HG03571 (cell line): ENCODE results near the gene CHID1.

ENCODE experiments used
- ATAC-seq: cut with Tn5 transposase; IDR thresholded peaks from one replicate; pipeline ENCODE4 v1.9.1; 2021; ENCODE audit not compliant: unreplicated experiment

CHID1 gene

DNA sequence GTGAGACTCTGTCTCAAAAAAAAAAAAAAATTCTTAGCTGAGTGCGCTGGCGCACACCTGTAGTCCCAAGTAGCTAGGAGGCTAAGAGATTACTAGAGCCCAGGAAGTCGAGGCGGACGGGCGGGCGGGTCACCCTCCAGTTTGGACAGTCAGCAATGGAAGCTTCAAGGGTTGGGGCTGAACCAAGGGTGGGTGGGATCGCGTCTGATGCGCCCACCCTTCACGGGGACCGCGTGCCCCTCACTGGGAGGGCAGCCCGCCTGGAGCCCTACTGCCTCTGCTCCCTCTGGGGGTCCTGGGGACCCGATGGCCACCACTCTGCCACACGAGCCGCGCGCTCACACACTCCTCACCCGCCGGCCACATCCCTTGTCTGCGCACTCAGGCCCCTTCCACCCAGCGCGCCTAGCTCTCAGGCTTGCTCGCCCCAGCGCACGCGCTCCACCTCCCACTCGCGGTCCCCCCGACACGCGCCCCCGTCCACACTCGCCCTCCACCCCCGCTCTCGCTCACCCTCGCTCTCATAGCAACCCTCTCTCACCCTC, 494 bp downstream of the CHID1 start:
- no peak for ATAC-seq

DNA sequence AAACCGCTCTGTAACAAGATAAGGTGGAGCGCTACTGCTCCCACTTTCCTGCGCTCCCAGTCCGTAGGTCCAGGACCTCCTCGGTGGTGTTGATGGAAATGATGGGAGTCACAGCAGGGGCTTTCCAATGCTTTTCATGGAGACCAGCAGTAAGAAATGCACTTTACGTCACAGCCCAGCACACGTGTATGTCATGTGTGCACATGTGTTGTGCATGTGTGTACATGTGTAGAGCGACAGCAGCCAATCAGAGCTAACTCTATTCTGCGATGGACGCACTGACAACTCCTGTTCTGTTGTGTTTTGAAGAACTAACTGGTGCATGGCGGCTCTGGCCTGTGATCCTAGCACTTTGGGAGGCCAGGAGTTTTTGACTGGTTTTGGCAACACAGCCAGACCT, 1.2 kb downstream of the CHID1 start:
- ATAC-seq, result no peak

DNA sequence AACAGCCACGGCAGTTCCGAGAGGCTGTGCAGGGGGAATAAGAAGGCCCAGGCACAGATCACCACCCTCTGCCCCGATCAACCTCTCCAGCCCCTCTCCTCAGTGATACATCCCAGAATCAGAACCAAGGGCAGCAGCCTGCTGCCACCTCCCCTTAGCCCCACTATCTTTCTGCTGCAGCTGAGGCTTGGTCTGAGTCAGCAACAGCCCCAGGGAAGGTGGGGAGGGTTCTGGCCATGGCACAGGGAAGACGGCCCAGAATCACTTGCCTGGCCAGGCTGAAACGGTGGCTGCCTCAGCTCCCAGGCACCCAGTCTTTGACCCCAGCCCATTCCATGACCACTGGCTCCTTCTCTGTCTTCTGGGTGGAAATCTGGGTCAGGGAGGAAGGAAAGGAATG, 2.3 kb downstream of the CHID1 start:
- no peak for ATAC-seq

DNA sequence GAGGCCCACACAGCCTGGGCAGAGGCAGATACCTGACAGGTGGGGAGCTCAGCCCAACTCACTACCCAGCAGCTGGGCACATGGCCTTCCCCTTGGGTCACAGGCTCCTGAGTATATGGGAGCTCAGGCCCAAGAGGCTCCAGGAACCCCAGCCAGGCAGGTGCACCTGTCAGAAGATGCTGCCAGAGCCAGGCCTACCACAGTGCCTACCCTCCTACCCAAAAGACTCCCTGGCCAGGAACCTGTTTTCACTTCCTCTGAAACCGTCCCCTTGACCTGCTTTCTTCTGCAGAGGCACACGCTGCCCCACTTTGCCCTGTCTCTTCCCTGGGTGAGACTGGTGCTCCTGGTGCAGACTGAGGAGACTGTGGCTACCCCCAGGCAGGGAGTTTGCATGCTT, 2.9 kb downstream of the CHID1 start:
- no peak for ATAC-seq

DNA sequence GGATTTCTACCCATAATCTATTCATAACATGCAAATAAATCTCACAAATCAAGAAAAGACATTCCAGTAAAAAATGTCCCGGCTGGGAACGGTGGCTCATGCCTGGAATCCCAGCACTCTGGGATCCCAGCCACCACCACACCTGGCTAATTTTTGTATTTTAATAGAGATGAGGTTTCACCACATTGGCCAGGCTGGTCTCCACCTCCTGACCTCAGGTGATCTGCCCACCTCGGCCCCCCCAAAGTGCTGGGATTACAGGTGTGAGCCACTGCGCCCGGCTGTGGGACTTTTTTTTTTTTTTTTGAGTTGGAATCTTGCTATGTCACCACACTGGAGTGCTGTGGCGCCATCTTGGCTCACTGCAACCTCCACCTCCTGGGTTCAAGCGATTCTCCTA, 4.7 kb downstream of the CHID1 start:
- no peak for ATAC-seq

DNA sequence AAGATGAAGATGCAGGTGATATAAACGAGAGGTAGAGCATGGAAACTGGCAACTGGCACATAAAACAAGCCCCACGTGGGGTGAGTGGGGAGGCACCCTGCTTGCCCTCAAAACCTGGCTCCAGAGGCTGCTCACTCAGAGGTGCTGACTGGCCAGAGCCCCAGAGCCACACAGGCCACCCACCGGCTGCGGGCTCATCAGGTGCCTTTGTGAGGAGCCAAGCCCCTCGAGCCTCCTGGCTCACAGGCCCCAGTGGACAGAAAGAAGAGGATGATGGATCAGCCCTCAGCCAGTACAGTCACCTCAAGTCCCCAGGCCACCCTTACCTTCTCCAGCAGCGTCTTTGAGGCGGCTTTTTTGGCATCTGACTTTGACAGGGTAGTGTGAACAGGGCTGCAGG, 6.2 kb downstream of the CHID1 start:
- ATAC-seq, result no peak

DNA sequence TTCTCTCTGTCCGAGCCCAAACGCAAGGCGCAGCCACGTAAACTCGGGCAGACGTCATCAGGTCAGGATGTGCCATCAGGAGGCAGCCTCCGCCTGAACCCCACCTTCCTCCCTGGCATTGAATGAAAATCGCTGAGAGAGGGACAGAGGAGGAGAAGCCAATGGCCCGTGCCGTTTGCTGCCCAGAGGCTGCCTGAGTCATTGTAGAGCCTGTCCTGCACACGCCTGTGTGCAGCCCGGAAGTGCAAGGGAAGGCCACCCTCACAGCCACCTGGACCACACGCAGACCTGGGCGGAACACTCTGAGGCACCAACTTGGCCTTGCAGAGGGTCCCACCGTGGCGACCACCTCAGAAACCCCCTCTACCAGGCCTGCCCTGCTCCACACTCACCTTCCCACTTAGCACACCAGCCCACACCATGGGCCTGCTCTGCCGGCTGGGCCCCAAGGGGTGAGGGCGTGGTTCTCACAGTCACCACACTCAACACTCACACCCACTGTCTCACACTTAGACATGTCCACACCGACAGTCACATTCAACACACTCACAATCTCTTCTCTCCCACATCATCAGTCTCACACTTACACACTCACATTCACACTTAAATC, 9.1 kb downstream of the CHID1 start:
- no peak for ATAC-seq

DNA sequence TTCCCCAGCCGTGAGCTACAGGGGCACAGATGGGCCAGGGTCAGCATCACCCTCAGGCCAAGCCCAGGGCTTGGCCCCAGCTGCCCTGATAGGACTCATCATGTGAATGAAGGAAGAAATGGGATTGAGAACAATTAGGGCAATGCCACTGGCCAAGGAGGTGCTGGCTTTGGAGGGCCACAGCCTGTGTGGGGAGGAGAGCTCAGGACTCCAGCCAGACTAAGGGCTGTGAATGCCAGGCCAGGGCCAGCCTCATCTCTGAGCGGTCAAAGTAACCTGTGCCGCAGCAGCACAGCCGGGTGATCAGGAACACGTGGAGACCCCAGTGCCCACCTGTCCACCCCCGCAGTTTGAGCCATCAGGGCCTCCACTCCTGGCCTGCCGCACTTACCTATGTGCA, 10.1 kb downstream of the CHID1 start:
- no peak for ATAC-seq

DNA sequence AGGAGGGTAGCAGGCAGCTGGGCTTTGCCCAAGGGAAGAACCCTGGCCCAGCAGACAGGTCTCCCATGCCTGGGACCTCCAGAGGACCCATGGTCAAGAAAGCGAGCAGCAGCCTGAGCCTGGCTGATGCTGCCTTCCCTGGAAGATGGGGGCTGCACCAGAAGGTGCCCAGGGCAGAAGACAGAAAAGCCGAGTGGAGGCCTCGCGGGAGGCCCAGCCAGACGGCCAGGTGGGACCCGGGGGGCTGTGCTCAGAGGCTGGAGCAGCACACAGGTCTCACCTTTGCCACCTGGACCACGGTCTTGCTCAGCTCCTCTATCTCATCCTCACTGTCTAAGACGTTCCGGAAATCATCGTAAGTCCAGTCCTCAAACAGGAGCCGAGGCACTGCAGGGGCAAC, 10.9 kb downstream of the CHID1 start:
- ATAC-seq, result no peak

DNA sequence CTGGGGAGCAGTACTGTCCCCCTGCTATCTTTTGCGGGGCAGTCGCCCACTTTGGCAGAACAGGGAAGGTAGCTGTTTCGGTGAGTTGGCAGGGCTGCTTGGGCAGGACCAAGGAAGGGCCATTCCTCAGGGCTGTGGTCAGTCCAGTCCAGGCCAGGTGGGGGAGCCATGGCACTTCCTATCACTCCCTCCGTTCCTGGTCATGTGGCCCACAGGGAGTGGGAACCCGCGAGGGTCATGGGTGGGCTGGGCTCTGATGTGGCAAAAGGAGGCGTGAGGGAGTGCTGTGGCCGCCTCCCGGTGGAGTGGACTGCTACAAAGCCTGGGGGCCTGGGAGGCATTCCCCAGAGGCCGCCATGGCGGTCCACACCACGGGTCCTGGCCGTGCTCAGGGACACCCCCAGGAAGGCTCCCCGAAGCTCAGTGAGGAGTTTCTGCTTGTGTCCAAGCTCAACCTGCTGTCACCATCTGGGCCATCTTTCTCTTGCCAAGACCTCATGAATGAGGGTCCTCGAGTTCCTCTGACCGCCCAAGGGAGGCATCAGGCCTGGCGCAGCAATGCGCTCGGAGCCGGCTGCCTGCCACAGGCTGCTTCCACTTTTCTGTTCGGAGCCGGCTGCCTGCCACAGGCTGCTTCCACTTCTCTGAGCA, 11.9 kb downstream of the CHID1 start:
- ATAC-seq, result no peak

DNA sequence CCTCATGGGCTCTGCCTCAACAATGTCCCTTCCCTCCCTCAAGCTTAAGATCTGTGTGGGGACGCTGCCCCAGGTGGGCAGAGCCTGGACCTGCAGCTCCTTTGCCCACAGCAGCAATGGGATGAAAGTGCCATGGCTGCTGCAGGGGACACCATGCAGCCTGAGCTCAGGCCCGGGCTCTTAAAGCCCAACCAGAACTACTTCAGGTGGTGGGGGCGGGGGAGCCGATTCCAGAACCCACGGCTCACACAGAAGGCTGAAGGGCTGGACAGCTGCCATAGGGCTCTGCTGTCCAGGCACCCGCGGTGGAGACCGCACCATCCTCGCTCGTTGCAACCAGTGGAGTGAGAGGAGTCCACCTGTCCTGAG, 12.5 kb downstream of the CHID1 start:
- ATAC-seq, result no peak

DNA sequence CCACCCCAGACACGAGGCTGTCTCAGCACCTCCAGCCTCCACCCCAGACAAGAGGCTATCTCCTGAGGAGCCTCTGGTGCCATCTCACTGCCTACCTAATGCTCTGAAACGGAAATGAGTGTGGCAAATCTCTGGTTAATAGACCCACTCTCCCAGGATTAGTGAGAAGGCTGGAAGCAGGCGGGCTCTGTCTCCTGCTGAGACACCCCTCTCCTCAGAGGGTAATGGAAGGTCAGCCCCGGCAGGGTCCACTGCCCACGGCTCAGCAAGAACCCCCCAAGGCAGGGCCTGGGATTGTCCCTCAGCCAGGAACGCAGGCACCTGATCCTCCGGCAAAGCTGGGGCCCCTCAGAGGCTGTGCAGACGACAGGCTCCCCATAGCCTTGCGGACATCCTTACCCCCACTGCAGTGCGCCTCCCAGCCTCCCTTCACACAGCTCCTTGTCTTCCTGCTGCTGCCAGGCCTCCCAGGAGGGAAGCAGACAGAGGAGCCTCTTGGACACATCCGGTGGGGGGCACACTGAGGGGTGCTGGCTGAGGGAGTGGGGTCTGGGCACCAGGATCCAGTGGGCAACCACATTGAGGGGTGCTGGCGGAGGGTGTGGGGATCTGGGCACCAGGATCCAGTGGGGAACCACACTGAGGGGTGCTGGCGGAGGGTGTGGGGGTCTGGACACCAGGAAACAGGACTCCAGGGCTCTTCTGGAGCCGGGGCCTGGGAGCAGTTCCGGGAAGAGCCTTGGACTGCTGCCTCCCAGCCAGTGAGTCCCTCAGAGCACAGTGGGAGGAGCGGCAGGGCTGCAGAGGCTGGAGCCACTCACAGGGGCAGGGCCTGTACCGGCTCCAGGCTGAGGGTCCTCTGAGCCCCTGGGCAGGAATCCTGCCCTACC, 13.1 kb downstream of the CHID1 start:
- no peak for ATAC-seq

DNA sequence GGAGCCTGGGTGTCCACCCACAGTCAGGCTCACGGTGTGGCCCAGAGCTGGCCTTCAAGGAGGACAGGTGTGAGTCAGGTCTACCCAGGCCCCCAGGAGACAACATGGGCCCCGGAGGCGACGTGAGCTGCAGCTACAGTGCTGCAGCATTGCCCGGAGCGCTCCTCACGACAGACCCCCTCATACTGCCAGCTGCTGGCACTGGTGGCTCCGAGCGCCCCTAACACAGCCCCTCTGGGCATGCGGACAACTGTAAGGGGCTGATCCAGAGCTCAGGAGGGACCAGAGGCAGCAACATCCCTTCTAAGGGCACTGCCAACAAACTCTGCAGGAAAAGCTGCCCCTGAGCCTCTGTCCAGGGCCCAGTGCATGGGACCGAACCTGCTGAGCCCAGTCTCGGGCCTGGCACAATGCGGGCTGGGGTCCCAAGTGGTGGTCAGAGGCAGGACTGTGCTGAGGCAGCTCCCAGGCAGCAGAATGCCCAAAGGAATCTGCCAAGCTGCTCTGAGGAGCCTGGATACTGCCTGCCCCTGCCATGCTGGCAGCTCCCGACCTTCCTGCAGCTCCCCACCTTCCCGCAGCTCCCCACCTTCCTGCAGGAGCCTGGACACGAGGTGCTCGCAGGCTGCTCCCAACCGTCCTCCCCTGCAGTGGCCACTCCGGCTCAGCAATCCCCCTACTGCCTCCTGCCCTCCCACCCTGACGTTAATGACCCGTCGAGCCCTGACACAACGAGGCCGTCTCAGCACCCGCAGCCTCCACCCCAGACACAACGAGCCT, 15.1 kb downstream of the CHID1 start:
- ATAC-seq, result no peak

DNA sequence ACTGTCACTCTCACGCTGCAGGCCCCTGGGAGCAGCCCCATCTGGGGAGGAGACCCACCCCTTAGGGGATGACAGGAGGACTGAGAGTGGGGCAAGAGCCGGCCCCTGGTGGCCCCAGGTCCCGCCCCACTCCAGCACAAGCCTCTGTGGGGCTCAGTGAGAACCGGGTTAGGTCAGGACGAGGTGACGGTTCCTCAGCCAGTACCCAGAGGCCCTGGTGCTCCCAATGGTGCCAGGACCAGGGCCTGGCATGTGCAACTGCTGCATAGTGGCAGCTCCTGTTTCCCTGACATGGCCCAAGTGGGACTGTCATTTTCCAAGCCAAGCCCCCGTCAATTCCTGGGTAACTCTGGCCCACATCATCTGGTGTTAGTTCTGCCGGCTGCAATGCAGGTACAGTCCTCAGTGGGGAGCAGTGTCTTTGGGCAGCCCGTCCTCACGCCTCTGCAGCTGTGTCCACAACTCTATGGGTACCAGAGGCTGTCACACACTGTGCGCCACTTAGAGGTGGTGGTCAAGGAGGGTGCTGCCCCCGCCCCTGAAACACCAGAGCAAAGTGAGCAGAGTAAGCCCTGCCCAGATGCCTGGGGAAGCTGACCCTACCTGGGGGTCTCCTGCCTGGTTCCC, 15.9 kb downstream of the CHID1 start:
- ATAC-seq, result no peak

DNA sequence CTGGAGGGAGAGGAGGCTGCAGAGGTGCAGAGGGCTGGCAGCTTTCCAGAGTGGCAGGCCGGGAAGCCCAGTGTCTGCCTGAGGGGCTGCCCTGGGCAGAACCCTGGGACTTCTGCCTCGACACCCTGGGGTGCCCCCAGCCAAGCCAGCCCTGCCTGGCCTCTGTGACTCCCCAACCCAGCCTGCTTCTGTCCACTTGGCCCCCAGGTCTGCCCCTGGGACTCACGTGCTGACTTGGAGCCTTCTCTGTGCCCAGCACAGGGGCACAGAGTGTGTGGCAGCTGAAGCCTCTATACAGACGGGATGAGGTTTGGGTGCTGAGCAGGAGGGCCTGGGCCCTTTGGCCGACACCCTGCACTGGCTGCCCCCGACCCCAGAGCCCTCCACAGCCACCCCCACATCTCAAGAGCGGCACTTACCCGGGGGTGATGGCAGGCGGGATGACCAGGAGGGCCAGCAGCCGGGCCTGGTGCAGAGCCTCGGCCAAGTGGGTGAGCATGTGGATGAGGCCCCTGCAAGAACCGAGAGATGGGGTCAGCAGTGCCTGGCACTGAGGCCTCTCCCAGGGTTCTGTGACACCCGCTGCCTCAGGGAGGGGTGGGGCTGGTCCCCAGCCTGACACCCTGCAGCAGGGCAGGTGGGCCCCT, 17.5 kb downstream of the CHID1 start:
- ATAC-seq, result no peak

DNA sequence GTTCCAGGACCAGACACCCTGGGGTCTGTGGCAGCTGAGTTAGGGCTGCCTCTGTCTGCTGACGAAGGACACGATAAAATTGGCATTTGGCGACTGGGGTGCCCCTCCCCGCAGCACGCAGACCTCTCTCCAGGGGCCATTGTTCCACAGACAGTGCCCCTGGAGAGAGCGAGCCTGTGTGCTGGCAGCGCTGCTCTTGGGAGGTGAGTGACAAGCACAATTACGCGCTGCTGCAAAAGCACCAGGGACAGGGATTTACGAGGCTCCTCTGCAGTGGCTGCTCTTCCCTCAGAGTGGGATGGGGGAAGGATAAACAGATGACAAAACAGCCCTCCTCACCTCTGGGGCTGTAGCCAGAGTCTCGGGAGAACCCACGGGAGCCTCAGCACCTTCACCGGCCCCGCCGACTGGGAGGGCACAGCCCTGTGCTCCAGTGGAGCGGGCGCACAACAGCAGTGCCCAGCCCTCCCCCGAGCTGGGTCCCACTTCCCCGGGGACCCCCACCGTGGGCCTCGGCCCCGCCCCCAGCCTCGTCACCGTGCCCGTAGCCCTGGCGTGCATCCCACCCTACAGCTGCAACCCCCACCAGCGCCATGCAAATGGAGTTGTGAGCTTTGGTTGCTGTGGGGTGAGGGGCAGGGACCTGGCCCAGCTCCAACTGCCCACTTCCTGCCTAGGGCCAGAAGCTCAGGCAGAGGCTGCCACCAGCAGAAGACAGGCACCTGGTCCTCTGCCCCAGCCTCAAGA, 19.6 kb downstream of the CHID1 start:
- ATAC-seq, result no peak

DNA sequence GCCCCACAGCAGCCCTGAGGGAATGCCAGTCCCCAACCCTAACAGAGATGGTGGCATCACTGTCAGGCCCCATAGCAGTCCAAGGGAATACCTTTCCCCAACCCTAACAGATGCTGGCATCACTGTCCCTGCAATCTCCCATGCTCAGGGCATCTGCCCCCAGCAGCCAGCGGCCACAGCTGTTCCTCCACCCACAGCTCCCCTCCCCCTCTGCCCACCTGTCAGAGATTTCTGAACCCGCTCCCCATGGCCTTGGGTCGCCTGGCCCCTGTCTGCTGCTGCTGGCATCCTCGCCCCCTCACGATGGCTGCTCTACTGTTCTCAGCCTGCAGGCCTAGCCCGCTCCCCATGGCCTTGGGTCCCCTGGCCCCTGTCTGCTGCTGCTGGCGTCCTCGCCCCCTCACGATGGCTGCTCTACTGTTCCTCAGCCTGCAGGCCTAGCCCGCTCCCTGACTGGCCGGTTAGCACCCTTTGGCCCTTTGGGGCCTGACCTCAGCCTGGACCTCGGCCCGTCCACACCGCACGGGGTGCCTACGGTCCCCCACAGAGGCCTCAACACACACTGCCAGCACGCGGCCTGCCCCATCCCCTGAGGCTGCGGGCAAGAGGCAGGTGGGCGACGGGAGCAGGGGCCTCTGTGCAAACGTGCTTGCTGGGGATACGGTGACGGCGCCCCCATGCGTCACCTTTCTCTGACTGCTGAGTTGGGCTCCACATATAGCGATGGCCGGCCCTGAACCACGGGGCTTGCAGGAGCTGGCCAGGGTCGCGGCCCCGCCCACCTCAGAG, 20.7 kb downstream of the CHID1 start:
- ATAC-seq, result no peak

DNA sequence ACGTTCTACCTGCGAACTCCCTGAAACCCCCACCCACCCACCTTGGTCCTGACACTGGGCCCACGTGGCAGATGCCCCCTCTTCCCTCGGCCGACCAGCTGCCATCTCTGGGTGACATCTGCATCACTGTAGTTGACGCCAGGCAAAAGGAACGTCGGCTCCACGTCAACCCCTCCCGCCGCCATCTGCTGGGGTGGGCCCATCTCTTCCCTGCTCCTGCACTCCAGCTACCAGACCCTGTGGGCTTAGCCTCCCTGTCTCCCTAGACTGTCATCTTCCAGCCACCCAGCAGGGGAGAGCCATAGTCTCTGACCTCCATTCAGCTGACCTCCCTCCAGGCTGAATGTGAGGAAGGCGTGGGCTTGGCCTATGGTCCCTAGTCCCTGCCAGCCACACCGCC, 21.4 kb downstream of the CHID1 start:
- no peak for ATAC-seq
